IMR-90 (cell line): ENCODE data around the gene NOSTRIN. TPM values are rescaled to one million over a fixed set of nuclear protein-coding genes. Genes with fewer than 3 reads are reported as not detected.

Source experiments
- ATAC-seq: fragments of 200-7000 bp; cut with Tn5 transposase; 2 replicates; pipeline ENCODE4 v1.9.1; 2020; ENCODE audit warnings: low read depth, mild to moderate bottlenecking, moderate library complexity
- BruUV-seq: library from RNA; stranded (reverse); fragments of 400-500 nt; replicated peaks from 2 replicates; lab custom pipeline; 2021; lab: Mats Ljungman, UMichigan
- CTCF ChIA-PET: fragments of 300-600 bp; formaldehyde crosslinking; extraction: SDS; loops from one replicate; lab custom pipeline; 2021; ENCODE audit warnings: antibody characterized with exemption; lab: Yijun Ruan, JAX
- POLR2A ChIA-PET: fragments of 300-600 bp; sonication (Branson Sonifier 250); formaldehyde crosslinking; loops from one replicate; lab custom pipeline; 2022; ENCODE audit warnings: antibody characterized with exemption; ENCODE audit not compliant: unreplicated experiment; lab: Charles Lee
- DNase-seq: peaks from one replicate; pipeline ENCODE4 v3.0.0; 2013
- H2AFZ ChIP-seq: replicated peaks from 2 replicates; pipeline ENCODE3; 2013; ENCODE audit warnings: low read length, mild to moderate bottlenecking; ENCODE audit not compliant: poor library complexity
- H2AK5ac ChIP-seq: 2 replicates; pipeline ENCODE4 v1.6.1; 2013; ENCODE audit warnings: low read depth, low read length, inconsistent platforms
- H2AK9ac ChIP-seq: replicated peaks from 2 replicates; pipeline ENCODE3; 2013; ENCODE audit warnings: mild to moderate bottlenecking, low read depth, low read length, moderate library complexity; ENCODE audit not compliant: poor library complexity
- H2BK120ac ChIP-seq: 2 replicates; pipeline ENCODE4 v1.6.1; 2013; ENCODE audit warnings: low read depth, low read length, inconsistent platforms
- H2BK15ac ChIP-seq: 3 replicates; pipeline ENCODE4 v1.6.1; 2013; ENCODE audit warnings: low read depth, low read length, inconsistent platforms
- H2BK20ac ChIP-seq: 2 replicates; pipeline ENCODE4 v1.6.1; 2013; ENCODE audit warnings: low read depth, mild to moderate bottlenecking, inconsistent platforms, low read length, moderate library complexity
- H2BK5ac ChIP-seq: 2 replicates; pipeline ENCODE4 v1.6.1; 2013; ENCODE audit warnings: mild to moderate bottlenecking, low read depth, low read length, inconsistent platforms; ENCODE audit not compliant: poor library complexity, severe bottlenecking
- H3K14ac ChIP-seq: replicated peaks from 2 replicates; pipeline ENCODE4 v1.6.1; 2013; ENCODE audit warnings: low read depth, low read length, inconsistent platforms
- H3K18ac ChIP-seq: 2 replicates; pipeline ENCODE4 v1.6.1; 2013; ENCODE audit warnings: low read depth, low read length, control low read depth
- H3K23ac ChIP-seq: 2 replicates; pipeline ENCODE4 v1.6.1; 2013; ENCODE audit warnings: low read depth, low read length, inconsistent platforms
- H3K27ac ChIP-seq: 2 replicates; pipeline ENCODE4 v1.5.1; 2013; ENCODE audit warnings: mild to moderate bottlenecking, control low read depth, low read length; ENCODE audit not compliant: insufficient read depth
- H3K27me3 ChIP-seq: 2 replicates; pipeline ENCODE4 v1.6.1; 2013; ENCODE audit warnings: low read length; ENCODE audit not compliant: control insufficient read depth, insufficient read depth
- H3K36me3 ChIP-seq: 2 replicates; pipeline ENCODE4 v1.6.1; 2013; ENCODE audit warnings: low read length, mixed read lengths; ENCODE audit not compliant: control insufficient read depth, insufficient read depth
- H3K4ac ChIP-seq: 2 replicates; pipeline ENCODE4 v1.6.1; 2013; ENCODE audit warnings: low read depth, low read length, inconsistent platforms
- H3K4me1 ChIP-seq: 2 replicates; pipeline ENCODE4 v1.6.1; 2013; ENCODE audit warnings: low read length, mixed read lengths; ENCODE audit not compliant: control insufficient read depth, insufficient read depth
- H3K4me2 ChIP-seq: 2 replicates; pipeline ENCODE4 v1.6.1; 2013; ENCODE audit warnings: low read depth, mild to moderate bottlenecking, control low read depth, low read length, moderate library complexity
- H3K4me3 ChIP-seq: 2 replicates; pipeline ENCODE4 v1.5.1; 2013; ENCODE audit warnings: low read depth, mild to moderate bottlenecking, control low read depth, low read length, moderate library complexity; ENCODE audit not compliant: insufficient read depth
- H3K56ac ChIP-seq: 2 replicates; pipeline ENCODE4 v1.6.1; 2013; ENCODE audit warnings: low read length, inconsistent platforms; ENCODE audit not compliant: insufficient read depth; ENCODE audit errors: extremely low read depth
- H3K79me1 ChIP-seq, 2 experiments: 2 replicates each; pipeline ENCODE4 v1.6.1; 2013; ENCODE audit warnings: low read length in 2 of 2, inconsistent platforms in 1 of 2, low read depth in 1 of 2
- H3K9ac ChIP-seq: 2 replicates; pipeline ENCODE4 v1.6.1; 2013; ENCODE audit warnings: low read depth, low read length, control low read depth
- H3K9me1 ChIP-seq: 2 replicates; pipeline ENCODE4 v1.6.1; 2013; ENCODE audit warnings: low read length, inconsistent platforms; ENCODE audit not compliant: insufficient read depth
- H3K9me3 ChIP-seq: 2 replicates; pipeline ENCODE4 v1.6.1; 2013; ENCODE audit warnings: low read length; ENCODE audit not compliant: control insufficient read depth, insufficient read depth
- H4K20me1 ChIP-seq: 2 replicates; pipeline ENCODE4 v1.6.1; 2013; ENCODE audit warnings: low read length, inconsistent platforms; ENCODE audit not compliant: insufficient read depth
- H4K5ac ChIP-seq: 2 replicates; pipeline ENCODE4 v1.6.1; 2013; ENCODE audit warnings: mild to moderate bottlenecking, low read depth, low read length, control low read depth
- H4K8ac ChIP-seq, 2 experiments: 2 replicates each; pipeline ENCODE4 v1.6.1; 2013; ENCODE audit warnings: low read depth in 2 of 2, low read length in 2 of 2, control low read depth in 1 of 2, inconsistent platforms in 1 of 2
- H4K91ac ChIP-seq: 2 replicates; pipeline ENCODE4 v1.6.1; 2013; ENCODE audit warnings: low read depth, low read length, inconsistent platforms; ENCODE audit not compliant: insufficient read depth
- CEBPB ChIP-seq: IDR thresholded peaks from 2 replicates; pipeline ENCODE4 v1.6.1; 2012; ENCODE audit warnings: low read depth, low read length, improper control_type of control experiment
- CHD1 ChIP-seq: IDR thresholded peaks from 2 replicates; pipeline ENCODE4 v1.6.1; 2012; ENCODE audit warnings: low read depth, low read length, improper control_type of control experiment
- FOS ChIP-seq: fragments of 150-350 bp; IDR thresholded peaks from 2 replicates; pipeline ENCODE4 v1.6.1; 2016; ENCODE audit warnings: low read depth, low read length
- MAFK ChIP-seq: IDR thresholded peaks from 2 replicates; pipeline ENCODE4 v1.6.1; 2012; ENCODE audit warnings: low read depth, low read length, improper control_type of control experiment
- MAZ ChIP-seq: IDR thresholded peaks from 2 replicates; pipeline ENCODE4 v1.6.1; 2012; ENCODE audit warnings: low read depth, mild to moderate bottlenecking, low read length, improper control_type of control experiment, moderate library complexity, borderline replicate concordance
- MXI1 ChIP-seq: IDR thresholded peaks from 2 replicates; pipeline ENCODE4 v1.6.1; 2012; ENCODE audit warnings: low read depth, mild to moderate bottlenecking, low read length, moderate library complexity, borderline replicate concordance
- POLR2A ChIP-seq: IDR thresholded peaks from 2 replicates; pipeline ENCODE4 v1.6.1; 2012; ENCODE audit warnings: mild to moderate bottlenecking, low read depth, low read length
- RAD21 ChIP-seq: IDR thresholded peaks from 2 replicates; pipeline ENCODE4 v1.6.1; 2012; ENCODE audit warnings: low read length, improper control_type of control experiment
- RCOR1 ChIP-seq: IDR thresholded peaks from 2 replicates; pipeline ENCODE4 v1.6.1; 2012; ENCODE audit warnings: mild to moderate bottlenecking, low read length, improper control_type of control experiment; ENCODE audit not compliant: insufficient replicate concordance
- RFX5 ChIP-seq: IDR thresholded peaks from 2 replicates; pipeline ENCODE4 v1.8.0; 2012; ENCODE audit warnings: low read depth, mild to moderate bottlenecking, low read length, moderate library complexity
- SMC3 ChIP-seq: fragments of 150-350 bp; IDR thresholded peaks from 2 replicates; pipeline ENCODE4 v1.6.1; 2016; ENCODE audit warnings: low read depth, mild to moderate bottlenecking, antibody characterized with exemption, low read length, moderate library complexity
- WGBS, 2 experiments: methylation state at CpG; one replicate each; pipeline versions ENCODE4 v1.1.5 to v1.1.7; 2013; ENCODE audit warnings: missing lambda C conversion rate in 2 of 2; ENCODE audit not compliant: insufficient read length in 1 of 2; ENCODE audit errors: extremely low coverage in 2 of 2; 5-methylcytosine and 5-hydroxymethylcytosine counted together
- dilution Hi-C: fragments of 300-500 bp; cut with HindIII; formaldehyde crosslinking; loops from one replicate; pipeline ENCODE4 v1.14.3; 2018; ENCODE audit warnings: low sequenced_read_pairs; ENCODE audit not compliant: unreplicated experiment
- in situ Hi-C: fragments of 300-500 bp; cut with MboI; formaldehyde crosslinking; loops from 3 replicates; pipeline ENCODE4 v1.14.3; 2019; ENCODE audit warnings: low sequenced_read_pairs, inconsistent platforms, mixed read lengths
- intact Hi-C: fragments of 100-400 bp; cut with micrococcal nuclease; formaldehyde crosslinking; loops from 2 replicates; pipeline ENCODE4 v1.10.0; 2022
- polyA plus RNA-seq, 3 experiments: library from polyadenylated mRNA; depleted of rRNA; stranded (reverse); fragments of >200 nt; gene quantifications; 2 replicates each; pipeline ENCODE4 v1.2.3, GENCODE V29; 2012; ENCODE audit warnings: low replicate concordance in 1 of 3
- total RNA-seq: library from RNA; depleted of rRNA; stranded (reverse); fragments of >200 nt; gene quantifications from 2 replicates; pipeline ENCODE4 v1.2.3, GENCODE V29; 2012
- TF ChIP-seq, protein P1 (sequence below): fragments of 150-350 bp; IDR thresholded peaks from 2 replicates; pipeline ENCODE4 v1.6.1; 2017; ENCODE audit warnings: mild to moderate bottlenecking, antibody characterized with exemption, low read length, low read depth
- TF ChIP-seq, protein P2 (sequence below): fragments of 150-350 bp; IDR thresholded peaks from 2 replicates; pipeline ENCODE4 v1.6.1; 2016; ENCODE audit warnings: low read depth, mild to moderate bottlenecking, low read length, moderate library complexity, borderline replicate concordance
- TF ChIP-seq, protein P3 (sequence below): conservative IDR thresholded peaks from 2 replicates; pipeline ENCODE4 v1.5.1; 2012; ENCODE audit warnings: mild to moderate bottlenecking, low read depth, low read length, improper control_type of control experiment

Gene NOSTRIN
- total and polyA plus RNA-seq, 2 of the 4 experiments (the other 2 are of a cell fraction): 0.15 to 0.18 TPM

DNA sequence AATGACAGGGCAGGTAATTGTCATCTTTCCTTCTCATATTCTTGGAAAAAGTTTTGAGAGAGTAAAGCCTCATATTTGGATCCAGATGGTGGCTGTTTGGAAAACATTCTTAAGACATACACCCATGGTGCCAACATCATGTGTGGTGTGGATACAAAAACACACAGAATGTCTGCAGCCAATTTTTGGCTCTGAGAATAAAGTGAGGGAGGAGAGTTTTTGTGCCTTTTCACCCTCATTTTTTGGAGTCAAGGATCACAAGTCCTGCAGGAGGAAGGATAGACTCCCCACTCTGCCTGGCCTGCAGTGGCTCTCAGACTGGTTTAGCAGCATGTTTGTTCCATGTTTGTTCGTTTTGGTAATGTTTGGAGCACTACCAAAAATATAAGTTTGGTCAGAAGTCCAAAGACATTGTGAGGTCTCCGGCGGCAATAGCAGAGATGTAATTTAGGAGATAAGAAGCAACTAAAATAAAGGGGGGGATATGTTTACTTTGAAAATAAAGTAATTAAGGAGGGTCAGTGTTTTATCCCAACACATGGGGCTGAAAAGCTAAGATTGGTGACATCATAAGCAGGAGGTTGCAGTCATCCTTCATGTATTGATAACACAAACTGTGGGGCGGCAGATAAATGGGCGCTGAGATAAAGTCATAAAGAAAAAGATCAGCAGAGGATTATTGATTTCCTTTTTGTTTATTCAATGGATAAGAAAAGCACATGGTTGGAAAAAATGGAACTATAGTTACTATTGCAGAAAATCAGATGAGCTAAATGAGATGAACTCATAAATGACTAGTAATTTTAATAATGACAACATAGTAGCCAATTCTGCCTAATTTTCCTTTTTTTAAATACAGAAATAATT lies 655 bp downstream of the NOSTRIN start:
- H3K18ac ChIP-seq: no peak overlapping the region
- no peak overlapping the region for H4K8ac ChIP-seq
- DNase-seq: no peak
- no peak overlapping the region for H2BK120ac ChIP-seq
- no peaks in the 10 kb centered on the region; the same call in 1 of the 2 replicates for H3K27me3 ChIP-seq
- no peaks in the 10 kb centered on the region for H3K36me3 ChIP-seq
- H3K23ac ChIP-seq: no peak overlapping the region
- no peak overlapping the region for H2AFZ ChIP-seq
- dilution Hi-C loops: no loop called here
- no peak overlapping the region for H3K9ac ChIP-seq
- H2BK15ac ChIP-seq: no peak overlapping the region
- no peak overlapping the region for H3K27ac ChIP-seq
- H3K14ac ChIP-seq: no peak overlapping the region
- WGBS, 2 experiments: 40% methylated on average over 2 of the region's 5 CpGs; no CpG with 5 or more reads in 1 of the 2 experiments
- no peak overlapping the region for H3K4ac ChIP-seq
- no peak overlapping the region for H3K4me3 ChIP-seq
- no peak overlapping the region for H2BK5ac ChIP-seq
- no peak overlapping the region for H2AK9ac ChIP-seq
- H3K4me1 ChIP-seq: peaks cover 5% of the 10 kb centered on the region; the same call in 1 of the 2 replicates
- H3K9me1 ChIP-seq: no peaks in the 10 kb centered on the region
- ChIA-PET CTCF (interaction anchor here (0.6 kb wide), 2 partner anchors 143 to 144 kb away, joined by 3 to 4 read pairs; no protein-coding TSS in a partner anchor), POLR2A (no interaction called here)
- no peak overlapping the region for H2AK5ac ChIP-seq
- intact Hi-C loops: no loop called here
- H3K9me3 ChIP-seq: no peaks in the 10 kb centered on the region
- ATAC-seq: peak; percentile 21; the same call in 1 of the 2 replicates
- no peak overlapping the region for H4K91ac ChIP-seq
- H3K79me1 ChIP-seq: no peaks in the 10 kb centered on the region
- H4K20me1 ChIP-seq: no peaks in the 10 kb centered on the region
- in situ Hi-C loops: no loop called here
- H3K4me2 ChIP-seq: no peak overlapping the region
- no TSS peak for BruUV-seq
- no peak overlapping the region for H3K56ac ChIP-seq
- no peak overlapping the region for H2BK20ac ChIP-seq
- H4K5ac ChIP-seq: no peak overlapping the region
- no peak for TF ChIP-seq RCOR1
- TF ChIP-seq MAFK: no peak
- TF ChIP-seq, protein P1, sequence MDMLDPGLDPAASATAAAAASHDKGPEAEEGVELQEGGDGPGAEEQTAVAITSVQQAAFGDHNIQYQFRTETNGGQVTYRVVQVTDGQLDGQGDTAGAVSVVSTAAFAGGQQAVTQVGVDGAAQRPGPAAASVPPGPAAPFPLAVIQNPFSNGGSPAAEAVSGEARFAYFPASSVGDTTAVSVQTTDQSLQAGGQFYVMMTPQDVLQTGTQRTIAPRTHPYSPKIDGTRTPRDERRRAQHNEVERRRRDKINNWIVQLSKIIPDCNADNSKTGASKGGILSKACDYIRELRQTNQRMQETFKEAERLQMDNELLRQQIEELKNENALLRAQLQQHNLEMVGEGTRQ: no peak
- TF ChIP-seq, protein P2, sequence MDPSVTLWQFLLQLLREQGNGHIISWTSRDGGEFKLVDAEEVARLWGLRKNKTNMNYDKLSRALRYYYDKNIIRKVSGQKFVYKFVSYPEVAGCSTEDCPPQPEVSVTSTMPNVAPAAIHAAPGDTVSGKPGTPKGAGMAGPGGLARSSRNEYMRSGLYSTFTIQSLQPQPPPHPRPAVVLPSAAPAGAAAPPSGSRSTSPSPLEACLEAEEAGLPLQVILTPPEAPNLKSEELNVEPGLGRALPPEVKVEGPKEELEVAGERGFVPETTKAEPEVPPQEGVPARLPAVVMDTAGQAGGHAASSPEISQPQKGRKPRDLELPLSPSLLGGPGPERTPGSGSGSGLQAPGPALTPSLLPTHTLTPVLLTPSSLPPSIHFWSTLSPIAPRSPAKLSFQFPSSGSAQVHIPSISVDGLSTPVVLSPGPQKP: no peak
- no peak for TF ChIP-seq CEBPB
- no peak for TF ChIP-seq POLR2A
- no peak for TF ChIP-seq MXI1
- TF ChIP-seq, protein P3, sequence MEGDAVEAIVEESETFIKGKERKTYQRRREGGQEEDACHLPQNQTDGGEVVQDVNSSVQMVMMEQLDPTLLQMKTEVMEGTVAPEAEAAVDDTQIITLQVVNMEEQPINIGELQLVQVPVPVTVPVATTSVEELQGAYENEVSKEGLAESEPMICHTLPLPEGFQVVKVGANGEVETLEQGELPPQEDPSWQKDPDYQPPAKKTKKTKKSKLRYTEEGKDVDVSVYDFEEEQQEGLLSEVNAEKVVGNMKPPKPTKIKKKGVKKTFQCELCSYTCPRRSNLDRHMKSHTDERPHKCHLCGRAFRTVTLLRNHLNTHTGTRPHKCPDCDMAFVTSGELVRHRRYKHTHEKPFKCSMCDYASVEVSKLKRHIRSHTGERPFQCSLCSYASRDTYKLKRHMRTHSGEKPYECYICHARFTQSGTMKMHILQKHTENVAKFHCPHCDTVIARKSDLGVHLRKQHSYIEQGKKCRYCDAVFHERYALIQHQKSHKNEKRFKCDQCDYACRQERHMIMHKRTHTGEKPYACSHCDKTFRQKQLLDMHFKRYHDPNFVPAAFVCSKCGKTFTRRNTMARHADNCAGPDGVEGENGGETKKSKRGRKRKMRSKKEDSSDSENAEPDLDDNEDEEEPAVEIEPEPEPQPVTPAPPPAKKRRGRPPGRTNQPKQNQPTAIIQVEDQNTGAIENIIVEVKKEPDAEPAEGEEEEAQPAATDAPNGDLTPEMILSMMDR: no peak
- TF ChIP-seq SMC3: no peak
- no peak for TF ChIP-seq RFX5
- TF ChIP-seq MAZ: no peak
- no peak for TF ChIP-seq FOS
- TF ChIP-seq RAD21: no peak
- TF ChIP-seq CHD1: no peak
